HG02938 (cell line): ENCODE measurements around the gene CAB39.
A peak's percentile ranks its signal among the peaks of the same experiment; 100 is the strongest.

Experiments used
- ATAC-seq: cut with Tn5 transposase; IDR thresholded peaks from one replicate; pipeline ENCODE4 v1.9.1; 2021; ENCODE audit warnings: mild to moderate bottlenecking, moderate library complexity; ENCODE audit not compliant: unreplicated experiment

The CAB39 gene

GRCh38 chr2:230812033-230812432 lies 99.4 kb downstream of the CAB39 start:
- ATAC-seq, result no peak

GRCh38 chr2:230814616-230815015 lies 102.0 kb downstream of the CAB39 start:
- ATAC-seq, result no peak

- no peak for ATAC-seq
Measured at GRCh38 chr2:230815088-230815487, 102.4 kb downstream of the CAB39 start.

- ATAC-seq, result no peak
Measured at GRCh38 chr2:230816735-230817134, 104.1 kb downstream of the CAB39 start.

- no peak for ATAC-seq
Measured at GRCh38 chr2:230819433-230819832, 106.8 kb downstream of the CAB39 start.

- no peak for ATAC-seq
Measured at GRCh38 chr2:230821261-230821990, 108.8 kb downstream of the CAB39 start.

GRCh38 chr2:230821991-230822520 lies 109.4 kb downstream of the CAB39 start:
- ATAC-seq, result no peak

- no peak for ATAC-seq
Measured at GRCh38 chr2:230823264-230823964, 110.8 kb downstream of the CAB39 start.

GRCh38 chr2:230824406-230824978 lies 111.8 kb downstream of the CAB39 start:
- peak; percentile 57 for ATAC-seq

GRCh38 chr2:230825354-230825753 lies 112.7 kb downstream of the CAB39 start:
- no peak for ATAC-seq

GRCh38 chr2:230827774-230828271 lies 115.2 kb downstream of the CAB39 start:
- no peak for ATAC-seq

- no peak for ATAC-seq
Measured at GRCh38 chr2:230828272-230828961, 115.8 kb downstream of the CAB39 start.

GRCh38 chr2:230829293-230829692 lies 116.7 kb downstream of the CAB39 start:
- ATAC-seq, result no peak

GRCh38 chr2:230829959-230830358 lies 117.3 kb downstream of the CAB39 start:
- no peak for ATAC-seq

- ATAC-seq, result no peak
Measured at GRCh38 chr2:230830428-230830827, 117.8 kb downstream of the CAB39 start.

- ATAC-seq, result no peak
Measured at GRCh38 chr2:230840301-230840700, 127.7 kb downstream of the CAB39 start.

GRCh38 chr2:230842473-230842872 lies 129.8 kb downstream of the CAB39 start:
- no peak for ATAC-seq

- no peak for ATAC-seq
Measured at GRCh38 chr2:230843132-230843531, 130.5 kb downstream of the CAB39 start.

GRCh38 chr2:230846360-230846759 lies 133.7 kb downstream of the CAB39 start:
- ATAC-seq, result no peak

- ATAC-seq, result peak; percentile 58
Measured at GRCh38 chr2:230847883-230848388, 135.3 kb downstream of the CAB39 start.
